K562 (cell line): Measurements from ENCODE around the gene UBE2I. TPM values are rescaled to one million over a fixed set of nuclear protein-coding genes. Genes with fewer than 3 reads are reported as not detected.
"Not testable (repeated sequence)": the region's sequence is repeated elsewhere in the genome, so short reads cannot be mapped to it uniquely, and the experiment has no call there.

Experiments used
- ATAC-seq: fragments of 200-7000 bp; cut with Tn5 transposase; 3 replicates; pipeline ENCODE4 v1.9.1; 2020; ENCODE audit warnings: moderate library complexity
- BruUV-seq: library from RNA; stranded (reverse); fragments of 400-500 nt; replicated peaks from 2 replicates; lab custom pipeline; 2021; lab: Mats Ljungman, UMichigan
- CTCF ChIA-PET: fragments of 300-600 bp; formaldehyde crosslinking; extraction: SDS; loops from one replicate; lab custom pipeline; 2021; ENCODE audit warnings: low intra/inter-chr PET ratio; lab: Yijun Ruan, JAX
- POLR2A ChIA-PET: fragments of 300-600, 350-650 bp; sonication (Branson Sonifier 250); formaldehyde crosslinking; extraction: SDS; loops from one replicate; lab custom pipeline; 2021; ENCODE audit warnings: antibody characterized with exemption, inconsistent platforms; lab: Yijun Ruan, JAX
- DNase-seq, 4 experiments: peaks; one replicate each; pipeline versions ENCODE4 v3.0.0 to v3.0.0-alpha.2; 2011 to 2018; ENCODE audit warnings: low spot score in 3 of 4, mixed read lengths in 3 of 4; ENCODE audit errors: extremely low read depth in 1 of 4
- FAIRE-seq: peaks from 2 replicates; lab custom pipeline; 2011; peaks lifted over from hg19 to GRCh38; lab: Jason Lieb, UNC
- H2AFZ ChIP-seq: 2 replicates; pipeline ENCODE4 v1.6.0; 2011; ENCODE audit warnings: low read depth, low read length, control low read depth, inconsistent platforms
- H3K27ac ChIP-seq: fragments of 200-600 bp; 3 replicates; pipeline ENCODE4 v1.8.0; 2011; ENCODE audit warnings: low read depth, mild to moderate bottlenecking, control low read depth, inconsistent platforms, low read length, moderate library complexity, mixed read lengths; ENCODE audit errors: extremely low read depth
- H3K27me3 ChIP-seq, 2 experiments: fragments of 300-600 bp in 1 of 2; 2 replicates in 1 of 2; 3 replicates in 1 of 2; pipeline versions ENCODE4 v1.6.0 to v1.8.0; 2011; ENCODE audit warnings: inconsistent platforms in 2 of 2, low read length in 2 of 2, mild to moderate bottlenecking in 1 of 2, mixed read lengths in 1 of 2, moderate library complexity in 1 of 2; ENCODE audit not compliant: control insufficient read depth in 2 of 2, insufficient read depth in 2 of 2
- H3K36me3 ChIP-seq: fragments of 300-600 bp; 3 replicates; pipeline ENCODE4 v1.8.0; 2011; ENCODE audit warnings: mild to moderate bottlenecking, low read length, inconsistent platforms; ENCODE audit not compliant: control insufficient read depth, insufficient read depth
- H3K4me1 ChIP-seq, 2 experiments: fragments of 200-600 bp in 1 of 2; replicated peaks in 1 of 2; 2 replicates in 1 of 2; 3 replicates in 1 of 2; pipeline versions ENCODE4 v1.5.1 to v1.8.0; 2011; ENCODE audit warnings: inconsistent platforms in 2 of 2, low read length in 2 of 2, mild to moderate bottlenecking in 1 of 2, mixed read lengths in 1 of 2, moderate library complexity in 1 of 2; ENCODE audit not compliant: control insufficient read depth in 2 of 2, insufficient read depth in 2 of 2
- H3K4me2 ChIP-seq: 2 replicates; pipeline ENCODE4 v1.6.1; 2011; ENCODE audit warnings: low read length, control low read depth, inconsistent platforms, mixed read lengths; ENCODE audit not compliant: insufficient read depth
- H3K4me3 ChIP-seq: fragments of 200-600 bp; sonication (generic), shearing (Covaris generic); 2 replicates; pipeline ENCODE4 v1.5.1; 2016; ENCODE audit warnings: control low read depth, inconsistent platforms
- H3K79me2 ChIP-seq: fragments of 200-600 bp; 3 replicates; pipeline ENCODE4 v1.8.0; 2011; ENCODE audit warnings: low read length, inconsistent platforms; ENCODE audit not compliant: control insufficient read depth, insufficient read depth
- H3K9ac ChIP-seq, 2 experiments: 2 replicates each; pipeline versions ENCODE4 v1.6.0 to v1.6.1; 2011; ENCODE audit warnings: low read depth in 2 of 2, low read length in 2 of 2, control low read depth in 1 of 2, inconsistent platforms in 1 of 2, mild to moderate bottlenecking in 1 of 2, mixed read lengths in 1 of 2; ENCODE audit not compliant: insufficient read depth in 1 of 2
- H3K9me1 ChIP-seq: one replicate; pipeline ENCODE4 v1.6.0; 2011; ENCODE audit warnings: inconsistent platforms, mild to moderate bottlenecking, low read length, moderate library complexity; ENCODE audit not compliant: control insufficient read depth, insufficient read depth
- H3K9me3 ChIP-seq: replicated peaks from 2 replicates; pipeline ENCODE4 v1.5.1; 2011; ENCODE audit warnings: low read depth, low read length, inconsistent platforms; ENCODE audit not compliant: control insufficient read depth, insufficient read depth
- H4K20me1 ChIP-seq: replicated peaks from 2 replicates; pipeline ENCODE4 v1.6.1; 2011; ENCODE audit warnings: low read length, inconsistent platforms, mixed read lengths; ENCODE audit not compliant: control insufficient read depth, insufficient read depth
- ADNP ChIP-seq: fragments of 200-800 bp; sonication (Bioruptor generic); IDR thresholded peaks from 2 replicates; pipeline ENCODE4 v1.6.1; 2016; ENCODE audit warnings: missing genetic modification characterization, missing compliant biosample characterization
- ATF1 ChIP-seq, 2 experiments: fragments of 450-650 bp in 1 of 2; IDR thresholded peaks; 2 replicates each; pipeline ENCODE4 v1.6.1; 2016; ENCODE audit warnings: missing compliant biosample characterization in 1 of 2, missing genetic modification characterization in 1 of 2
- BCOR ChIP-seq: fragments of 450-650 bp; IDR thresholded peaks from 2 replicates; pipeline ENCODE4 v1.6.1; 2016
- HDGF ChIP-seq: fragments of 450-650 bp; IDR thresholded peaks from 2 replicates; pipeline ENCODE4 v1.6.1; 2016
- KLF1 ChIP-seq: fragments of 450-650 bp; IDR thresholded peaks from 2 replicates; pipeline ENCODE4 v1.6.1; 2016; ENCODE audit warnings: missing genetic modification characterization, missing compliant biosample characterization
- MYC ChIP-seq, 2 experiments: fragments of 250-450 bp in 1 of 2; sonication (Bioruptor Pico) in 1 of 2; IDR thresholded peaks; 2 replicates each; pipeline versions ENCODE4 v1.5.1 to v1.6.1; 2012 to 2021; ENCODE audit warnings: low read depth in 2 of 2, borderline replicate concordance in 1 of 2, improper control_type of control experiment in 1 of 2, low read length in 1 of 2, mild to moderate bottlenecking in 1 of 2, moderate library complexity in 1 of 2
- NR4A1 ChIP-seq, 2 experiments: fragments of 250-450 bp in 1 of 2; fragments of 450-650 bp in 1 of 2; sonication (Bioruptor Pico) in 1 of 2; IDR thresholded peaks; 2 replicates each; pipeline versions ENCODE4 v1.4.0 to v1.6.1; 2016 to 2020; ENCODE audit warnings: mild to moderate bottlenecking in 2 of 2, missing compliant biosample characterization in 1 of 2, missing genetic modification characterization in 1 of 2, moderate library complexity in 1 of 2
- ZNF583 ChIP-seq: fragments of 250-450 bp; sonication (Bioruptor Pico); IDR thresholded peaks from 2 replicates; pipeline ENCODE4 v1.4.0; 2020
- WGBS: fragments of 100-300 bp; shearing (Covaris generic); methylation state at CpG from one replicate; pipeline ENCODE4 v1.1.6; 2016; ENCODE audit warnings: low coverage, mixed read lengths; ENCODE audit not compliant: insufficient coverage; ENCODE audit errors: missing lambda C conversion rate; 5-methylcytosine and 5-hydroxymethylcytosine counted together
- in situ Hi-C: fragments of 300-500 bp; cut with MboI; formaldehyde crosslinking; loops from 4 replicates; pipeline ENCODE4 v1.15.0; 2018; ENCODE audit warnings: inconsistent platforms, mixed read lengths
- intact Hi-C: fragments of 100-400 bp; cut with micrococcal nuclease; formaldehyde crosslinking; loops from 2 replicates; pipeline ENCODE4 v1.14.2; 2022
- polyA plus RNA-seq, 8 experiments: library from polyadenylated mRNA; depleted of rRNA in 4 of 8; stranded (reverse) in 5 of 8; unstranded in 3 of 8; fragments of >200 nt; fragmentation: Nextera tagmentation in 2 of 8; fragmentation: Illumina TruSeq in 1 of 8; extraction: Ambion mirVana in 2 of 8; extraction: Trizol in 1 of 8; gene quantifications; 2 replicates each; pipeline versions ENCODE4 v1.2.1 to v1.2.3, GENCODE V29; 2011 to 2014; ENCODE audit warnings: inconsistent platforms in 1 of 8, missing spikeins in 1 of 8
- total RNA-seq, 7 experiments: library from RNA; depleted of rRNA in 6 of 7; stranded (reverse); fragments of >200 nt in 6 of 7; fragmentation: Illumina TruSeq in 2 of 7; extraction: Trizol in 2 of 7; gene quantifications; 2 replicates each; pipeline versions ENCODE4 v1.2.1 to v1.2.3, GENCODE V29; 2011 to 2021; ENCODE audit warnings: low replicate concordance in 1 of 7
- TF ChIP-seq, protein P1 (sequence below): fragments of 250-450 bp; sonication (Bioruptor Pico); IDR thresholded peaks from 2 replicates; pipeline ENCODE4 v1.8.0; 2022; ENCODE audit warnings: moderate library complexity, mild to moderate bottlenecking, inconsistent platforms

Gene UBE2I
- total and polyA plus RNA-seq, 9 of the 15 experiments (the other 6 are each of a cell fraction or from before 2014, with no cell fraction given) = 36.6 to 254 (median 104) TPM

DNA sequence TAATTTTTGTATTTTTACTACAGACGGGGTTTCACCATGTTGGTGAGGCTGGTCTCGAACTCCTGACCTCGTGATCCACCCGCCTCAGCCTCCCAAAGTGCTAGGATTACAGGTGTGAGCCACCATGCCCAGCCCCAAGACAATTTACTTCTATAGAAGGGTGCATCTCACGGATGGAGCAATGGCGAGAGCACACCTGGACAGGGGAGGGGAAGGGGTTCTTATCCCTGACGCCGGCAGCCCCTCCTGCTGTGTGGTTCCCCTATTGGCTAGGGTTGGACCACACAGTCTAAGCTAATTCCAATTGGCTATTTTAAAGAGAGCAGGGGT lies 12.8 kb upstream of the UBE2I start:
- H3K9me1 ChIP-seq; DNase-seq; BruUV-seq; in situ Hi-C loops; H3K9me3 ChIP-seq; H4K20me1 ChIP-seq; H3K27me3 ChIP-seq; H3K36me3 ChIP-seq; ATAC-seq; H3K79me2 ChIP-seq; H3K4me3 ChIP-seq; TF ChIP-seq NR4A1 (CRISPR knock-in tag; IDR thresholded peaks at IDR 0.05); ATF1 (CRISPR knock-in tag; IDR thresholded peaks at IDR 0.05); MYC (IDR thresholded peaks at IDR 0.05; ENCODE audit: low read depth, low read length): not testable (repeated sequence)
- FAIRE-seq = peak; percentile 32
- POLR2A ChIA-PET = interaction anchor here (0.8 kb wide), 1 partner anchor 19 kb away, joined by 3 read pairs; no protein-coding TSS in a partner anchor
- H3K4me2 ChIP-seq = peak overlapping the region; percentile 60; the same call in 1 of the 2 replicates
- 0 out of 4 replicates have a peak overlapping the region, but pooled peaks of 1 of the 2 experiments have one; percentile 16 for H3K9ac ChIP-seq
- H2AFZ ChIP-seq = peak overlapping the region; percentile 77
- H3K27ac ChIP-seq = peak overlapping the region; percentile 48; the same call in 2 of the 3 replicates
- H3K4me1 ChIP-seq = peaks cover 37 to 39% of the 10 kb centered on the region in 2 experiments
- intact Hi-C loops = loop anchor here (10.0 kb wide), 1 partner anchor 48 kb away; no protein-coding TSS in a partner anchor
- WGBS = 44% methylated on average over 8 of the region's 8 CpGs
- TF ChIP-seq KLF1 (tag) (peak; percentile 34; the same call in 1 of the 2 replicates), HDGF (0 out of 2 replicates have a peak, but pooled peaks have one; percentile 48), NR4A1 (tag; IDR thresholded peaks at IDR 0.05) (peak; percentile 69; the same call in 1 of the 2 replicates), ADNP (tag) (0 out of 2 replicates have a peak, but pooled peaks have one; percentile 67), ATF1 (tag; IDR thresholded peaks at IDR 0.05) (peak; percentile 37; the same call in 1 of the 2 replicates), ZNF583 (CRISPR knock-in tag) (0 out of 2 replicates have a peak, but pooled peaks have one; percentile 12), MYC (CRISPR knock-in tag; IDR thresholded peaks at IDR 0.05; ENCODE audit: borderline replicate concordance, low read depth) (0 out of 2 replicates have a peak, but pooled peaks have one; percentile 41), BCOR (peak; percentile 50; the same call in 1 of the 2 replicates)
- TF ChIP-seq, protein P1, sequence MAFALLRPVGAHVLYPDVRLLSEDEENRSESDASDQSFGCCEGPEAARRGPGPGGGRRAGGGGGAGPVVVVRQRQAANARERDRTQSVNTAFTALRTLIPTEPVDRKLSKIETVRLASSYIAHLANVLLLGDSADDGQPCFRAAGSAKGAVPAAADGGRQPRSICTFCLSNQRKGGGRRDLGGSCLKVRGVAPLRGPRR = peak; percentile 63; the same call in 1 of the 2 replicates
- TF ChIP-seq, all 486 proteins: peak for 9; not testable (repeated sequence) for 477
- CTCF ChIA-PET = not testable (repeated sequence)
